Spleen (tissue), 11 donors: ENCODE data around the gene MYCN. TPM values are rescaled to one million over a fixed set of nuclear protein-coding genes. Genes with fewer than 3 reads are reported as not detected.

ENCODE experiments used
- DNase-seq: peaks from one replicate; pipeline ENCODE4 v3.0.0-alpha.2; 2020
- H3K27ac ChIP-seq, 8 donors: fragments of 200-600 bp; sonication (generic) in 7 of 8; 1 replicate in 4 of 8; 2 replicates in 4 of 8; pipeline versions ENCODE4 v1.5.0 to v1.8.0; 2016 to 2021; ENCODE audit warnings: inconsistent platforms in 4 of 8, mild to moderate bottlenecking in 4 of 8, moderate library complexity in 1 of 8
- H3K27me3 ChIP-seq, 7 donors: fragments of 200-600 bp; sonication (generic) in 6 of 7; replicated peaks in 1 of 7; 1 replicate in 4 of 7; 2 replicates in 3 of 7; pipeline versions ENCODE4 v1.5.0 to v1.8.0; 2016 to 2021; ENCODE audit warnings: inconsistent platforms in 3 of 7, mild to moderate bottlenecking in 1 of 7
- H3K36me3 ChIP-seq, 6 donors: fragments of 200-600 bp; sonication (generic) in 5 of 6; 1 replicate in 4 of 6; 2 replicates in 2 of 6; pipeline versions ENCODE4 v1.5.0 to v1.8.0; 2016 to 2021; ENCODE audit warnings: inconsistent platforms in 2 of 6
- H3K4me1 ChIP-seq, 6 donors: fragments of 200-600 bp; sonication (generic) in 5 of 6; 1 replicate in 3 of 6; 2 replicates in 3 of 6; pipeline versions ENCODE4 v1.5.0 to v1.8.0; 2016 to 2021; ENCODE audit warnings: inconsistent platforms in 3 of 6
- H3K4me3 ChIP-seq, 8 donors: fragments of 200-600 bp; sonication (generic) in 7 of 8; 1 replicate in 4 of 8; 2 replicates in 4 of 8; pipeline versions ENCODE4 v1.5.0 to v1.8.0; 2016 to 2021; ENCODE audit warnings: inconsistent platforms in 4 of 8, mild to moderate bottlenecking in 4 of 8, moderate library complexity in 2 of 8
- H3K9me3 ChIP-seq, 8 donors: fragments of 200-600 bp; sonication (generic) in 7 of 8; 1 replicate in 4 of 8; 2 replicates in 4 of 8; pipeline versions ENCODE4 v1.5.0 to v1.8.0; 2016 to 2021; ENCODE audit warnings: inconsistent platforms in 4 of 8
- POLR2A ChIP-seq, 3 donors: fragments of 450-650 bp; IDR thresholded peaks; one replicate each; pipeline ENCODE4 v1.5.1; 2017; ENCODE audit warnings: antibody characterized with exemption in 3 of 3, mild to moderate bottlenecking in 1 of 3
- POLR2AphosphoS5 ChIP-seq, 3 donors: sonication (generic); formaldehyde crosslinking; IDR thresholded peaks; one replicate each; pipeline ENCODE4 v1.5.1; 2017; ENCODE audit warnings: antibody characterized with exemption in 3 of 3
- WGBS, 5 donors: extraction: QIAGEN DNeasy Blood & Tissue Kit in 3 of 5; methylation state at CpG; one replicate each; pipeline versions ENCODE4 v1.1.5 to v1.1.7; 2013 to 2018; 5-methylcytosine and 5-hydroxymethylcytosine counted together
- intact Hi-C: fragments of 100-400 bp; cut with DNase I; formaldehyde crosslinking; loops from one replicate; pipeline ENCODE4 v1.15.0; 2023; ENCODE audit warnings: low total_unique reads
- polyA plus RNA-seq, 3 donors: library from polyadenylated mRNA; stranded (reverse); fragments of 200-250 nt; gene quantifications; one replicate each; pipeline ENCODE4 v1.2.1, GENCODE V29; 2013
- total RNA-seq, 7 donors: library from RNA; depleted of rRNA in 3 of 7; stranded (reverse); fragments of >200 nt in 3 of 7; fragmentation: NEBNext Ultra II Directional in 4 of 7; extraction: Animal tissue kit (Norgen Biotek cat#: 25700) in 4 of 7; gene quantifications; one replicate each; pipeline versions ENCODE4 v1.1.0 to v1.2.1, GENCODE V29; 2016 to 2021
- TF ChIP-seq, protein P1 (sequence below), 11 experiments: fragments of 200-600 bp in 7 of 11; fragments of 450-650 bp in 4 of 11; sonication (generic) in 4 of 11; IDR thresholded peaks in 8 of 11; conservative IDR thresholded peaks in 3 of 11; 1 replicate in 7 of 11; 2 replicates in 4 of 11; pipeline versions ENCODE4 v1.4.0 to v1.8.0; 2016 to 2021; ENCODE audit warnings: antibody characterized with exemption in 11 of 11, inconsistent platforms in 4 of 11, mild to moderate bottlenecking in 1 of 11
- donor health status: healthy with polysubstance abuse.
- donor health status: DM: no; HTN: no; CAD: no; lungs with moderate emphysema.
- donor health status: DM: no; HTN: no; CAD: no.
- donor health status: Bipolar disorder and iron deficiency.
- donor health status: healthy.
- donor health status: DM: no; HTN: no; CAD: no.
- donor health status: DM: yes; HTN: yes; CAD: no.

Gene MYCN
- total and polyA plus RNA-seq, 10 donors: 0.03 to 1.3 (median 0.33) TPM; not detected in 2

DNA sequence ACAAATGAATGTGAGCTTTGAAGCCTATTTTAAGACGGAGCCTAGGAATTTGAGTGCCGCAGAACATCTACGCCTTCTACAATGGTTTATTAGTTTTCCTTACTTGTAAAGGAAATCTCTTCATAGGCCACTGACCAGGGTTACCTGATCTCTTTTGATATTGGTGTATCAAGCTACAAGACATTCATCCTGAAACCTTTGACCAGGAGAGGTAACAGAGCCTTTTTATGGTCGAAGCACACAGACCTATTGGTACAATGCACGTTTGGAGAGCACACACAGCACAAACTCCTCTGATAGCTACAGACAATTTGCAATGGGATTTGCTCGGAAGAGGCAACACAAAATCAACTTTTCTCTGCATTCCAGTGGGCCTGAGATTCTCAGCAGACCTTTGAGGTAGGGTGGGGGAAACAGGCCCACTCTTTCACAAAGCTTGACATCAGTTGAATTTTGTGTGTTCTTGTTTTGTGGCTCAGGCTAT lies 12.8 kb downstream of the MYCN start:
- intact Hi-C loops: no loop called here
- no peak overlapping the region for H3K4me3 ChIP-seq

DNA sequence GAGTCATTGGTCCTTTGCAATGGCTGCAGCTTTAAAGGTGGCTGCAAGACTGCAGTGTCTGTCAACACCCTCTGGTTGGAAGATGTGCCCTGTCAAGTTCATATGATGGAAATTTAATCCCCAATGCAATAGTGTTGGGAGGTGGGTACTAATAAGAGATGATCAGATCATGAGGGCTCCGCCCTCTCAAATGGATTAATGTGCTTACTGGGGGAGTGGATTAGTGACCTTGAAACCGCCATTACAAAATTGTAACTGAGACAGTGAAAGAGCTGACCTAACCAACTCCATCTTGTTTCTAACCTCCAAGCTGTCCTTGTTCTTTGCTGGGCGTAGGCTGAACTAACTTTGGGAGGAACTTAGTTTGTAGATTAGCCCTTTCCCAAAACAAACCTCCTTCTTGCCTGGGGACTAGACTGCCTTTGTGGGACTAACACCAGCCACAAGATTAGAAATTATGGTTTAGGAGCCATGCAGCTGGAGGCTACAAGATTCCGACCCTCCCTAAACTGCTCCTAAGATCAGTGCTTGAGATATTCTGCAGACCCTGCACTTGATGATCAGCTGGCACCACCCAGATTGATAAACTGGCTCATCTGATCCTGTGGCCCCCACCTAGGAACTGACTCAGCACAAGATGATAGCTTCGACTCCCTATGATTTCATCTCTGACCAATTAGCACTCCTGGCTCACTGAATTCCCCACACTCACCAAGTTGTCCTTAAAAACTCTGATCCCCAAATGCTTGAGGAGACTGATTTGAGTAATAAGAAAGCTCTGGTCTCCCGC lies 13.7 kb downstream of the MYCN start:
- no peak overlapping the region for H3K27ac ChIP-seq
- DNase-seq: no peak
- peaks cover 0 to 10% (median 0%) of the 10 kb centered on the region in 7 donors for H3K27me3 ChIP-seq
- no peaks in the 10 kb centered on the region for H3K9me3 ChIP-seq
- intact Hi-C loops: no loop called here
- H3K4me1 ChIP-seq: no peaks in the 10 kb centered on the region
- WGBS, 5 donors: 76 to 93% (median 83%) methylated on average over 6 of the region's 6 CpGs
- no peaks in the 10 kb centered on the region for H3K36me3 ChIP-seq
- no peak overlapping the region for H3K4me3 ChIP-seq
- TF ChIP-seq POLR2AphosphoS5 (IDR thresholded peaks at IDR 0.05): no peak
- TF ChIP-seq, protein P1, sequence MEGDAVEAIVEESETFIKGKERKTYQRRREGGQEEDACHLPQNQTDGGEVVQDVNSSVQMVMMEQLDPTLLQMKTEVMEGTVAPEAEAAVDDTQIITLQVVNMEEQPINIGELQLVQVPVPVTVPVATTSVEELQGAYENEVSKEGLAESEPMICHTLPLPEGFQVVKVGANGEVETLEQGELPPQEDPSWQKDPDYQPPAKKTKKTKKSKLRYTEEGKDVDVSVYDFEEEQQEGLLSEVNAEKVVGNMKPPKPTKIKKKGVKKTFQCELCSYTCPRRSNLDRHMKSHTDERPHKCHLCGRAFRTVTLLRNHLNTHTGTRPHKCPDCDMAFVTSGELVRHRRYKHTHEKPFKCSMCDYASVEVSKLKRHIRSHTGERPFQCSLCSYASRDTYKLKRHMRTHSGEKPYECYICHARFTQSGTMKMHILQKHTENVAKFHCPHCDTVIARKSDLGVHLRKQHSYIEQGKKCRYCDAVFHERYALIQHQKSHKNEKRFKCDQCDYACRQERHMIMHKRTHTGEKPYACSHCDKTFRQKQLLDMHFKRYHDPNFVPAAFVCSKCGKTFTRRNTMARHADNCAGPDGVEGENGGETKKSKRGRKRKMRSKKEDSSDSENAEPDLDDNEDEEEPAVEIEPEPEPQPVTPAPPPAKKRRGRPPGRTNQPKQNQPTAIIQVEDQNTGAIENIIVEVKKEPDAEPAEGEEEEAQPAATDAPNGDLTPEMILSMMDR (IDR thresholded peaks at IDR 0.05 in 8 of 11, conservative IDR thresholded peaks at IDR 0.05 in 3 of 11): no peak
- TF ChIP-seq POLR2A (IDR thresholded peaks at IDR 0.05): no peak

More for the DNA sequence above, 12.8 kb downstream of the MYCN start:
- Histone ChIP-seq H3K27me3 (peaks cover 0 to 10% (median 0%) of the 10 kb centered on the region in 7 donors), H3K9me3 (no peaks in the 10 kb centered on the region), H3K36me3 (no peaks in the 10 kb centered on the region), H3K27ac (no peak overlapping the region), H3K4me1 (no peaks in the 10 kb centered on the region)
- no peak for TF ChIP-seq POLR2AphosphoS5 (IDR thresholded peaks at IDR 0.05)
- TF ChIP-seq, protein P1 (IDR thresholded peaks at IDR 0.05 in 8 of 11, conservative IDR thresholded peaks at IDR 0.05 in 3 of 11): no peak
- no peak for TF ChIP-seq POLR2A (IDR thresholded peaks at IDR 0.05)
- DNase-seq: no peak
- WGBS, 5 donors: 85 to 95% (median 88%) methylated on average over 6 of the region's 6 CpGs

DNA sequence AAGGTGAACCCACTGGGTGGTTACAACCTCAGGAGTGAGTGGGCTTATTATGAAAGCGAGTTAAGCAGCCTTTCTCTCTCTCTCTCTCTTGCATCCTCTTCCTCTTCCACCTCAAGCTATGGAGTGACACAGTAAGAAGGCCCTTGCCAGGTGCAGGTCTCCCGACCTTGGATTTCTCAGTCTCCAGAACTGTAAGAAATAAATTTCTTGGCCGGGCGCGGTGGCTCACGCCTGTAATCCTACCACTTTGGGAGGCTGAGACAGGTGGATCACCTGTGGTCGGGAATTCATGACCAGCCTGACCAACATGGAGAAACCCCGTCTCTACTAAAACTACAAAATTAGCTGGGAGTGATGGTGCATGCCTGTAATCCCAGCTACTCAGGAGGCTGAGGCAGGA lies 14.4 kb downstream of the MYCN start:
- 83 to 94% (median 92%) methylated on average over 8 of the region's 8 CpGs for WGBS, 5 donors
- H3K9me3 ChIP-seq: no peaks in the 10 kb centered on the region
- TF ChIP-seq POLR2A (IDR thresholded peaks at IDR 0.05) (no peak), POLR2AphosphoS5 (IDR thresholded peaks at IDR 0.05) (no peak)
- TF ChIP-seq, protein P1 (IDR thresholded peaks at IDR 0.05 in 8 of 11, conservative IDR thresholded peaks at IDR 0.05 in 3 of 11): no peak

DNA sequence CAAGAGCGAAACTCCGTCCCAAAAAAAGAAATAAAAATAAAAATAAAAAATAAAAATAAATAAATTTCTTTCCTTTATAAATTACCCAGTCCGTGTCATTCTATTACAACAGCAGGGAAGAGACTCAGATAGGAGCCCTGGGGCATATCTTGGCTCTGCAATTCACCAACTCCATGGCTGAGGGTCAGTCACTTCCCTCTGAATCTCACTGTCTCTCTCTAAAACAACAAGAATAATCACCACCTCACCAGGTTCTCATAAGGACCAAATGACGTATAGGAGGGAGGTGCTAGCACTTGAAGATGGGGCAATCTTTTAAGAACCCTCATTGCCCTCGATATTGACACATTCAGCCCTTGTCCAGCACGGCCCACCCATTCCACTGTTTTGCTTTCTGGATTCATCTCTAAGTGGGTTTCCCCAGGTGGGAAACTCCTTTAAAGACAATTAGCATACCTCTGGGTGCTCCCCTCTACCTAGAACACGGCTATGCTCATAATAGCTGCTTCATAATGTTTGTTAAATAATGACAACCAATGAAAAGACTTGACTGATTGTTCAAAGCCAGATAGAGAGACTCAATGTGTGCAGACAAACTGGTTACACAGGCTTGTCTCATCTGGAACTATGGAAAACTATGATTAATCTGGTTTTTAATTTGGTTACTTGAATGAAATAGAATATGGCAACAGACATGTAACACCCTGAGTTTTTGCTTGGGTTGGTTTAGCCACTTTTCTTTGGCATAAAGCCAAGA lies 15.1 kb downstream of the MYCN start:
- intact Hi-C loops: no loop called here
- Histone ChIP-seq H3K36me3 (no peaks in the 10 kb centered on the region), H3K27ac (no peak overlapping the region), H3K9me3 (no peaks in the 10 kb centered on the region), H3K4me1 (no peaks in the 10 kb centered on the region), H3K27me3 (peaks cover 0 to 4% (median 0%) of the 10 kb centered on the region in 7 donors), H3K4me3 (no peak overlapping the region)
- 84 to 95% (median 91%) methylated on average over 7 of the region's 7 CpGs for WGBS, 5 donors
- no peak for DNase-seq
- TF ChIP-seq, protein P1 (IDR thresholded peaks at IDR 0.05 in 8 of 11, conservative IDR thresholded peaks at IDR 0.05 in 3 of 11): no peak
- no peak for TF ChIP-seq POLR2AphosphoS5 (IDR thresholded peaks at IDR 0.05)
- no peak for TF ChIP-seq POLR2A (IDR thresholded peaks at IDR 0.05)

More for the DNA sequence above, 14.4 kb downstream of the MYCN start:
- Histone ChIP-seq H3K4me1 (no peaks in the 10 kb centered on the region), H3K27ac (no peak overlapping the region), H3K27me3 (peaks cover 0 to 6% (median 0%) of the 10 kb centered on the region in 7 donors), H3K36me3 (no peaks in the 10 kb centered on the region), H3K4me3 (no peak overlapping the region)
- DNase-seq: no peak
- intact Hi-C loops: no loop called here
